Sigmoid colon (tissue), 4 donors: ENCODE results near the gene GRB2.

Experiments used
- CTCF ChIP-seq, 4 experiments: fragments of 450-650 bp in 3 of 4; fragments of 200-600 bp in 1 of 4; IDR thresholded peaks; one replicate each; pipeline ENCODE4 v1.5.1; 2016 to 2019; ENCODE audit warnings: antibody characterized with exemption in 4 of 4, mild to moderate bottlenecking in 3 of 4, moderate library complexity in 2 of 4
- EP300 ChIP-seq, 4 donors: sonication (generic); formaldehyde crosslinking; IDR thresholded peaks; one replicate each; pipeline ENCODE4 v1.6.1; 2017; ENCODE audit warnings: antibody characterized with exemption in 4 of 4
- POLR2AphosphoS5 ChIP-seq, 4 donors: sonication (generic); formaldehyde crosslinking; IDR thresholded peaks; one replicate each; pipeline ENCODE4 v1.6.1; 2017; ENCODE audit warnings: antibody characterized with exemption in 4 of 4

- TF ChIP-seq CTCF (IDR thresholded peaks at IDR 0.05) (no peak), EP300 (IDR thresholded peaks at IDR 0.05) (no peak), POLR2AphosphoS5 (IDR thresholded peaks at IDR 0.05) (no peak)
Measured at GRCh38 chr17:75340631-75341030, 64.8 kb downstream of the GRB2 start.
